Medulla oblongata (tissue), 1 donor: Measurements from ENCODE around the gene MRPL24.
"Not testable (repeated sequence)": the region's sequence is repeated elsewhere in the genome, so short reads cannot be mapped to it uniquely, and the experiment has no call there.

ENCODE experiments used
- DNase-seq: peaks from one replicate; pipeline ENCODE4 v3.0.0-alpha.2; 2015; ENCODE audit errors: extremely low spot score

Gene MRPL24

DNA sequence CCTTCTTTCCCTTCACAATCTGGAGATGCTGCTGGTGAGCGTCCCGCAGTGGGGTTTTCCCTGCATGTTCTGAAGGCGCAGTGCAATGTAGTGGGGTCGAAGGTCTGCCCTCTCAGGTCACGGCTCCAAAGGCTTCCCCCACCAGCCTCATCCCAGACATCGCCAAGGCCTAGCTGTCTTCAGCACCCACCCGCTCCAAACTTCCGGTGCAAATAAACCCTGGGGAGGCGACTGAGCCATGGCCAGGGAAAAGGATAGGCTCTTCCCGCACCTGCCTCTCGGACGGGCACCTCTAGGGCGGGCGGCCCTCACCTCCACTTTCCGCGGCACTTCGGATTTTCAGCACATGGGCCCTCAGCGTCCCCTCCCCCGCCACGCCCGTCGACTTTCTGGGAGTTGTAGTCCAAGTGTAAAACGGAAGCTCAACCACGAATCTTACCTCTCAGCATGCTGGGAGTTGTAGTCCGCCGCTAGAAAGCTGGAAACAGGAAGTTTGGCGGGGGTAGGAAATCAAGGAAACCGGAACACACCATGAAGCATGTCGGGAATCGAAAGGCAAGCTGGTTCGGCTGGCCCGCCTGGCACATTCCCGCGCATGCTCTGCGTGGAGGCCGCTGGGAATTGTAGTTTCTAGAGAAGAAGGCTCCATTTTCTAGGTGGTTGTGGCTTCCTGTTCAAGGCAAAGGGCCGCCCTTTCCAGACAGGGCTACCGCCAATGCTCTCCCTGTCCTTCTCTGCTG, at the start of gene MRPL24:
MRPL24 (minus strand) TSS at position 348 of the 740 bp plus-strand sequence. CDS start 2,384 bp downstream, outside the sequence.
- DNase-seq = peak; percentile 100

- peak; percentile 59 for DNase-seq
These were observed 48.9 kb upstream of the MRPL24 start for GRCh38 chr1:156789621-156790318.

DNA sequence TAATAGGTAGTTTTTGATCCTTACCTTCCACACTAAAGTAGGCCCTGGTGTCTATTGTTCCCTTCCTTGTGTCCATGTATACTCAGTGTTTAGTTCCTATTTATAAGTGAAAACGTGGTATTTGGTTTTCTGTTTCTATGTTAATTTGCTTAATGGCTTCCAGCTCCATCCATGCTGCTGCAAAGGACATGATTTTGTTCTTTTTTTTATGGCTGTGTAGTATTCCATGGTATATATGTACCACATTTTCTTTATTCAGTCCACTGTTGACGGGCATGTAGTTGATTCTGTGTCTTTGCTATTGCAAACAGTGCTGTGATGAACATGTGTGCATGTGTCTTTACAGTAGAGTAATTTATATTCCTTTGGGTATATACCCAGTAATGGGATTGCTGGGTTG, 47.2 kb upstream of the MRPL24 start:
- DNase-seq = no peak

- DNase-seq = no peak
These were observed 45.8 kb upstream of the MRPL24 start for GRCh38 chr1:156786640-156787039.

DNA sequence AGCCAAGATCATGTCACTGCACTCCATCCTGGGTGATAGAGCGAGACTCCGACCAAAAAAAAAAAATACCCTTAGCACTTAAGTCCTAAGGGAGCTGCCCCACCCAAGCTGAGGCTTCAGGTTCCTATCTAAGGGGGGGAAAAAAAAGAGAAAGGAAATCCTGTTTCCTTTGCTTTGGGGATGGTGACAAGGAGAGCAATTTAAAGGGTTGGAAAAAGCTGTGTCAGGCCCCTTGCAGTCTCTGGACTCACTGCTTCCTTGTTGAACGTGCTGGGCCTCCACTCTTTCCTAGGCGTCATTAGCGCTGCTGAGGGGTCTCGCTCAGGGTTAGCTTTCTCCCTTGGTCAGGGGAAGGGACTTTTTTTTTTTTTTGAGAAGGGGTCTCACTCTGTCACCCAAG, 44.6 kb upstream of the MRPL24 start:
- DNase-seq = no peak

DNA sequence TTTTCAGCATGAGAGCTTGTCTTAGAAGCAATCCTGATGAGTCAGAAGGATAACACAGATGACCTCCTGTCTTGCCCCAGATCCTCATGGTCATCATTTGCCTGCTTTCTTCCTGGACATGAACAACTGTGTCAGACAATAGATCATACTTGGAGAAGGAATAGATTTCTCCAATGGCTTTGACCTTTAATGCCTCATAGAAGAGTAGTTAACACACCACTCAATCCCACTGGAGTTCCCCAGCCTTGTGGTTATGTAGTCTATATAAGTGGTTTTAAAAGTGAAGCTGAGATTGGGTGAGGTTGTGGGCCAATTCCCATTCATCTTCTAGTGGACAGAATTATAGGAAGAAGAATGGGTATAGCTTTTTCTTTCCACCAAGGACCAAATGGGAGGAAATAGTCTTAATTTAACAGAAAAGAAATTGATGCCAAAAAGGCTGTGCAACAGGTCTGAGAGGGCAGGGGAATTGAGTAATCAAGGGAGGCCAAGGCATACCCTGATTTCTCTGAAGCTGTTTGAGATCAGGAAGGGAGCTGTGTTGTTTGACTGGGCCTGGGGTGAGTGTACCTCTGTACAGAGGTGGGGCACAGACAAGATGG, 40.8 kb upstream of the MRPL24 start:
- no peak for DNase-seq

DNA sequence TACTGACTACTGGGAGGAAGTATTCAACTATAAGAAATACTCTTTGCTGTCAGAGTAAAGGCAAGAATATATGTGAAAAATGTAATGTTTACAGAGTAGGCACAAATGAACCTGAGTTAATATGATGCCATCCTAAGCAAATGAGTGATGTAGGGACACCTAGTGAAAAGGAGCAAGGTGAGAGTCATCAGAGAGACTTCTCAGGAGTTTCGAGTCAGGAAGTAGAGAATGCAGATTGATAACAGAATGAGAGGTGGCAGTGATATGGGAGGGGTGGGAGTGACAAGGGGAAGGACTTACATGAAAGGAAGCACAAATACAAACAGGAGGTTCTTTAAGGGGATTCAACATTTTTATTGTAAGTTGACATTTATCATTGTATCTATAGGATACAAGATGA, 36.7 kb upstream of the MRPL24 start:
- DNase-seq = no peak

GRCh38 chr1:156776942-156777341, 36.1 kb upstream of the MRPL24 start:
- no peak for DNase-seq

- DNase-seq = no peak
These were observed 34.9 kb upstream of the MRPL24 start for GRCh38 chr1:156775799-156776198.

- DNase-seq = no peak
These were observed 32.7 kb upstream of the MRPL24 start for GRCh38 chr1:156773607-156774006.

DNA sequence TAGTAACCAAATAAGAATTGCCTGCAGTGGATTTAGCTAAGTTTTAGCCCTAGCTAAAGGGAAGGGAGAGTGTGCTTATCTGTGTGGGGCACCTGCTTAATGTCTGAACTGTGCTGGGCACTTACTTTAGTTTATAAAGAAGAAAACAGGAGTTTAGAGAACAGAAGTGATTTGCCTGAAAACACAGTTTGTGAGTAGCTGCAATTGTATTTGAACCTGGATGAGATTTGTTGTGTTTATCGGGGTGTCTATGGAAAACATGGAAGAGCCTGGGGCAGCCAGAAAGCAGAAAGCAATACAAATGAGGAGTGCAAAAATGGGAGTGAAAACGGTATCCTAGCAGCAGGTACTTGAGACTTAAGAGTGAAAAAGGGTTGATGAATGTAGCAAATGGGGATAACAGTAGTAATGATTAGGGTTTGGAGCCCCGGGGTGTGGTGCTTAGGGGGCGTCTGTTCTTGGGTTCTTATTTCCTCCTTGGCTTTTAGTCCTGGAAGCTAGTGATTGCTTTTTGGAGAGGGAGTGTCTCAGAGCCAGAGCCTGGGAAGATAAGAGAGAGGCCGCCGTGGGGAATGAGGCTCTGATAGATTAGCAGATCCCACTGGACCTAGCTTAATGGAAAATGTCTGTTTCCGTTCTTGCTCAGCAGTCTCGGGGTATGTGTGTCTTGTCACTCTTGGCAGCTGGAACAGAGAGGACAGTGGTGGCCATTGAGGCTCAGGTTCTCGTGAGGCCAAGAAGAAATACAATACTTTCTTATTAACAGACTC, 32.0 kb upstream of the MRPL24 start:
- no peak for DNase-seq

DNA sequence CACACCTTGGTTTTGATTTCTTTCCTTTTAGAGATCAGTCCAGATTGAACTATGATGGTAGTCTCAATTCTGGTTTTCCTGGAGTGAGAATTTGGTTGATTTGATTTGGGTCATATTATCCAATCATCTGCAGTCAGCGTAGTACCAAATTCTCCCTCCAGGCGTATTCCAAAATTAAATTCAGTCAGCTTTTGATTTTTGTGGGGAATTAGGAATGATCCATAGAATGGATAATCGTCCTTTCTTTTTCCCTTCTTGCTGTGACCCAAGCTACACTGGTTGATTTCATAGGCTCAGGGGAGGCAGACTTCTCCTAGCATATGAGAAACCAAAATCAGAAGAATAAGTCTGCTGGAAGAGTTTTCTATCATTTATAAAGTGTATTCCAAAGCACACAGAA, 31.3 kb upstream of the MRPL24 start:
- DNase-seq = no peak

- DNase-seq = no peak
These were observed 27.9 kb upstream of the MRPL24 start for GRCh38 chr1:156768610-156769295.

- DNase-seq = peak; percentile 66
These were observed 27.2 kb upstream of the MRPL24 start for GRCh38 chr1:156767879-156768604.

DNA sequence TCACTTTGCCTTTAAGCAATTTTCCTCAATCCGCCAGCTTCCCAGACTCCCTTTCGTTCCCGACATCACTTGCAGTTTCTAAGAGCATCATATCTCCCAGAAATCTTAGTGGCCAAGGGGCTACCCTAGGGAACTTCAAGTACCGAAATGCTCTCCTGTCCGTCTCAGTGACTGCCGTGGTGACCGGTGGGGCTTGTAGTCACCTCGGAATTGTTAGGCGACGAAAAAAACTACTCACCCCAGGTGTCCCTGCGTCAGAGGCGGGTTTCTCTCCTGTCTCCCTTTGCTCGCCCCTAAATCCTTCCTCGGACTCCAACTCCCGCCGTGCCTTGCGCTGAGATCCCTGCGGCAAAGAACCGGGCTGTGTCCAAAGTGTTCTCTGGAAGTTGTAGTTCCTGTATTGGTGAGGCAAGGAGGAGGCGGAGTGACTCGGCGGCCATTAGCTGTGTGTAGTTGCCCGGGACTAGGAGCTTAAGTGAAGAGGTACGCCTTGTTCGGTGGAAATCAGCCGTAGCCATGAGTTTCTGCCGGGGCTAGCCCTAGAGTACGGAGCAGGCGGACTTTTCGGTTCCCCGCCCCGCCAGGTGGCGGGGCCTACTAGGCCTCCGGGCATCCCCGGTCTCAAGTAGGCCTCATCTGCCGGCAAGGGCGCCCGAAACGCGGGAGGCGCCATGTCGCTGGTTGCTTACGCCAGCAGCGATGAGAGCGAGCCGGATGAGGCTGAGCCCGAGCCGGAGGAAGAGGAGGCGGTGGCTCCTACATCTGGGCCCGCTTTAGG, 26.4 kb upstream of the MRPL24 start, which contains the start of gene PRCC:
PRCC (plus strand) TSS at position 435 of the 778 bp plus-strand sequence; CDS start at position 672, 237 bp downstream.
- DNase-seq = peak; percentile 100

DNA sequence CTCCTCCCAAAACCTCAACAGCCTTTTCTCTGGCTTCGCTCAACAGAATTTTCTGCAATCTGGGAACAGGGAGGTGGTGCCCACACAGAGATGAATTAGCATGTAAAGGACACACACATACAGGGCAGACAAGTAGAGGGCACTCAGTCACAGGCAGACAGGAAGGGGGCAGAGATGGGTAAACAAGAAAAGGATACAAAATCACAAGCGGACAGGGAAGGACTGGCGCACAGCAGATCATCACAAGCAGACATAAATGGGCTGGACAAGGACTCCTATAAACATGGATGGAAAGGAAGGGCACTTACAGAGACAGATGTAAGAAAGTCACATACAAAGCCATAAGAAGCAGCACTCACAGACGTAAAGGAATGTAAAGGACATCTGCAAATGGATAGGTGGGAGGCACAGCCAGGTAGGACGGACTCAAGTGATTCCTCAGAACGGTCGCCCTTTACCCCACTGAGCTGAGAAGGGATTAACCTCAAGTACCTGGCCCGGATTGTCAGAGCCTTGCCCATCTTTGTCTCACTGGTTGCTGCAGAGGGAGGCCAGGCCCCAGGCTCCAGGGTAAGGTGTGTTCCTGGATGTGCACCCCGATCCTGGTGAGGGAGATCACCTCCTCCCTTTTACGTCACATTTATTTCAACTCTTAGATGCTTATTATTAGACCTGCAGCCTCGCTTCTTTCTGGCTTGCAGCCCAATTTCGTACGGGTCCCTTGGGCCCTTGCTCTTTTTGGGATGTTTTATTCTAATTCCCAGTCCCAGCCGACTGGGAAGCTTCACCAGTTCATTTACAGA, 25.6 kb upstream of the MRPL24 start:
- DNase-seq = no peak

DNA sequence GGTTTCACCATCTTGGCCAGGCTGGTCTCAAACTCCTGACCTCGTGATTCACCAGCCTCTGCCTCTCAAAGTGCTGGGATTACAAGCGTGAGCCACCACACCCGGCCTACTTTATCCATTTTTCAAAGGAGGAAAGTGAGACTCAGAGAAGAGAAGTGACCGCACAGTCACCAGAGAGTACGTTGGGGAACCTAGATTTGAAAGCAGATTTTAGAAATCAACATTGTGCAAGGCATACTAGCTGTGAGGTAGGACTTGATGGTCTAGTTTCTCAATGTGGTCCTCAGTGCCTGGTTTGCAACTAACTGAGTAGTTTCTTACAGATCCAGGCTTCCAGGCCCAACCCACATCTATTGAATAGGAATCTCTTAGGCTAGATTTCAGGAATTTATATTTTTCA, 24.8 kb upstream of the MRPL24 start:
- DNase-seq = no peak

DNA sequence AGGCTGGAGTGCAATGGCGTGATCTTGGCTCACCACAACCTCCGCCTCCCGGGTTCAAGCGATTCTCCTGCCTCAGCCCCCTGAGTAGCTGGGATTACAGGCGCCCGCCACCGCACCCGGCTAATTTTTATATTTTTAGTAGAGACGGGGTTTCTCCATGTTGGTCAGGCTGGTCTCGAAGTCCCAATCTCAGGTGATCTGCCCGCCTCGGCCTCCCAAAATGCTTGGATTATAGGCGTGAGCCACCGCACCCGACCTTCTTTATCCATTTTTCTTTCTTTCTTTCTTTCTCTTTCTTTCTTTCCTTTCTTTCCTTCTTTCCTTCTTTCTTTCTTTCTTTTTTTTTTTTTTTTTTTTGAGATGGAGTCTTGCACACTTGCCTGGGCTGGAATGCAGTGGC, 24.2 kb upstream of the MRPL24 start:
- DNase-seq = not testable (repeated sequence)

- no peak for DNase-seq
These were observed 19.9 kb upstream of the MRPL24 start for GRCh38 chr1:156760796-156761104.
